Hematopoietic multipotent progenitor cell treated with erythropoietin and hydrocortisone succinate and interleukin-3 and kit ligand, for 17 days (in vitro differentiated cells): ENCODE results near the gene ONECUT3.
A peak's percentile ranks its signal among the peaks of the same experiment; 100 is the strongest.
"Not testable (repeated sequence)": the region's sequence is repeated elsewhere in the genome, so short reads cannot be mapped to it uniquely, and the experiment has no call there.

Experiments used
- DNase-seq: peaks from one replicate; pipeline ENCODE4 v3.0.0-alpha.2; 2015; ENCODE audit warnings: low spot score

The ONECUT3 gene

DNA sequence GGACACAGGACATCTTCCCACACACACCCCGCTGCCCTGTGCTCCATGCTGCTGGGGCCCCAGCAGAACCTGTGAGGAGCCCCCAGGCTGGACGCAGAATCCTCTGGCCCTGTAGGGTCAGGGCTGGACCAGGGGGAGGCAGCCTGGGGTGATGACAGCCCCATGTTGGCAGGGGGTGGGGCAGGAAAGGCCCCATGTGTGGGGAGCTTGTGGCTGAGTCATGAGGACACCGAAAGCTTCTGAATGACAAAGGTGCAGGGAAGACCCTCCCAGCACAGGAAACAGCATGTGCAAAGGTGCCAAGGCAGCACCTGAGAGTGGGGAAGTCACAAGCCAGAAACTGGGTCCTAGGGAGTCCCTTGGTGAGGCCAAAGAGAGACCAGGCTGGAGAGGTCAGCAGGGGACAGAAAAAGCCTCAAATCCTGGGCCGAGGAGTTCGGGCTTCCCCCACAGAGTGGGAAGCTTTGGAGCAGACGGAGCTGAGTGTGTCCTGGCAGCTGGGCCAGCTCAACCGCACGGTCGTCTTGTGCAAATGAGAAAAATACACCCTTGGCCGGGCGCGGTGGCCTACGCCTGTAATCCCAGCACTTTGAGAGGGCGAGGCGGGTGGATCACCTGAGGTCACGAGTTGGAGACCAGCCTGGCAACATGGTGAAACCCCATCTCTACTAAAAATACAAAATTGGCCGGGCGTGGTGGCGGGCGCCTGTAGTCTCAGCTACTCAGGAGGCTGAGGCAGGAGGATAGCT, 41.3 kb downstream of the ONECUT3 start:
- DNase-seq, result no peak

- DNase-seq, result no peak
Measured at GRCh38 chr19:1796395-1797142, 43.3 kb downstream of the ONECUT3 start.

- not testable (repeated sequence) for DNase-seq
Measured at GRCh38 chr19:1797313-1797712, 44.0 kb downstream of the ONECUT3 start.

DNA sequence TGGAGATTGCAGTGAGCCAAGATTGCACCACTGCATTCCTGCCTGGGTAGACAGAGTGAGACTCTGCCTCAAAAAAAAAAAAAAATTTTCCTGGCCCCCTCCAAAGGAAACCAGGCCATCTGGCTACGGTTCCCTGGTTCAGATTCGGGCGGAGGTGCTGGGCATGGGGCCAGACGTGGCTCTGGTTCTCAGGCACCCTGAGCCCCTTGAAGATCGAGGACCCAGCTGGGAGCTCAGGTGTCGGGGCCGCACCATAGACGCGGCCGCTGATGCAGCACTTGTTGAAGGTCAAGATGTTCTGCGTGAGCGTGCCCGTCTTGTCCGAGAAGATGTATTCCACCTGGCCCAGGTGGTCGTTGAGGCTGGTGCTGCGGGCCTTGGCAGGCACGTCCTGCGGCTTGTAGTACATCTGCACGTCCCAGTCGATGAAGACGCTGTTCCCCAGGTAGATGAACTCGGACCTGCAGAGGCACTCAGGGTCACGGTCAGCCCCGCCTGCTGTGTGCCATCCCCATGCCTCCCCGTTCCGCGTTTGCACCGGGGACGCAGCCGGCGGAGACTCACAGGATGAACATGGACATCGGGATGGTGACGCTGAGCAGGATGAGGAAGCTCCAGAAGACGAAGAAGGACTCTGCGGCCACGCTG, 46.5 kb downstream of the ONECUT3 start:
- DNase-seq, result no peak

DNA sequence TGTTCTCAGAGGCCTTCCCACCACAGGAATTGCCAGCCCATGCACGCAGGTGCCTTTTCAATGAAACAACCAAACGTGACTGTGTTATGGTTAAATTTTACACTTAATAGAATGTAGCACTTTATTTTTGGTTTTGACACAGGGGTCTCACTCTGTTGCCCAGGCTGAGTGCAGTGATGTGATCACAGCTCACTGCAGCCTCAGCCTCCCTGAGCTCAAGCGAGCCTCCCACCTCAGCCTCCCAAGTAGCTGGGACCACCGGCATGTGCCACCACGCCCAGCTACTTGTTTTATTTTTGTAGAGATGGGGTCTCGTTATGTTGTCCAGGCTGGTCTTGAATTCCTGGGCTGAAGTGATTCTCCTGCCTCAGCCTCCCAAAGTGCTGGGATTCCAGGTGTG, 51.6 kb downstream of the ONECUT3 start:
- no peak for DNase-seq

GRCh38 chr19:1805401-1806183, 52.3 kb downstream of the ONECUT3 start:
- no peak for DNase-seq

GRCh38 chr19:1806184-1807029, 53.1 kb downstream of the ONECUT3 start:
- no peak for DNase-seq

DNA sequence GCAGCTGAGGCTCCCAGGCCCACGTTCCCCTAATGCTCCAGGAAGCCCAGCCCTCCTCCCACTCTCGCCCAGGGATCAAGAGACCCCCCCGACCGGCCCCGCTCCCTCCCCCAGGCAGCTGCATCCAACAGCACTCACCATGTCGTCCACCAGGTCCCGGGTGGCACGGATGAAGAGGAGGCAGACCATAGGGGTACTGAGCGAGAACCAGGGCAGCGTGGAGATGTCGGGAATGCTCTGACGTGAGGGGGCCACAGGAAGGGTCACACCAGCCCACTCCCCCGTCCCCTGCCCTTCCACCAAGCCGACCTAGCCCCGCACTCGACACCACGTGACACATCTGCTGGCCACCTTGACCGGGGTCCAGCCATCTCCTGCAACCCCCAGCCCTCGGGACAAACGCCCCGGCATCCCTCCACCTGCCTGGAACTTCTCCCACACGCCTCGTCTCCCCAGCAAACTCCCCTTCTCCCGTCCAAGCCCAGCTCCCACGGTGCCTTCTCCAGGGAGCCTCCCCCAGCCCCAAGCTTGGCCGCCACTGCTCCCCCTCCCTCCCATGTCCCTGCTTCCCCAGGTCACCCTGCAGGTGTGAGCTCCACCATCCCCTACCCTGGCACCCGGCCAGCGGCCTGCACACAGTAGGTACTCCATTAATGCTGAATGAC, 53.9 kb downstream of the ONECUT3 start:
- DNase-seq, result no peak

DNA sequence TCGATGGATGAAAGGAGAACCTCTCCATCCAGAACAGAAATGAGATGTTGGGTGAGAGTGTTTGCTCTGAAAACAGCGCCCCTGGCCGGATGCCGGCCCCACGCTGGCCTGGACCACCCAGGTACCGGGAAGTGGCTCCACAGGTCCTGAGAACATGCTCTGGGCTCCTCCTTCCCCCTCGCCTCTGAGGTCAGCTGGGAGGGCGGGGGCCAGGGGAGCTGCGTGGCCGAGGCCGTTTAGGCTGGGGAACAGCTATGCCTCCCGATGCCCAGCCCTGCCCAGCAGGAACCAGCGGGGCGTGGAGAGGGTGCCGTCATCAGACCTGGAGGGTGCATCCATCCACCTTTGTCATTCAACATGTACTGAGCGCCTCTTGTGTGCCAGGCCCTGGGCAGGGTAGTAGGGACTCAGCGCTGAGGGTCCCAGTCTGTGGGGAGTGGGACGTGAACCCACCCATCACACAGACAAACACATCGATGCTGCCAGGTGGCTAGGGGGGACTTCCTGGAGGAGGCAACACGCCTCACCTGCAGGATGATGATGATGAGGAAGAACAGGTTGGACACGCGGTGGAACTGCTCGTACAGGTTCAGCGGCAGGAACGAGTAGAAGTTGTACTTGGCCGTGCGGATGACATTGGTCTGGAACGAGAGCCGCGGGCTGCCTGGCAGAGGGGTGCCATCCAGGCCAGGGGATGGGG, 54.5 kb downstream of the ONECUT3 start:
- DNase-seq, result no peak

DNA sequence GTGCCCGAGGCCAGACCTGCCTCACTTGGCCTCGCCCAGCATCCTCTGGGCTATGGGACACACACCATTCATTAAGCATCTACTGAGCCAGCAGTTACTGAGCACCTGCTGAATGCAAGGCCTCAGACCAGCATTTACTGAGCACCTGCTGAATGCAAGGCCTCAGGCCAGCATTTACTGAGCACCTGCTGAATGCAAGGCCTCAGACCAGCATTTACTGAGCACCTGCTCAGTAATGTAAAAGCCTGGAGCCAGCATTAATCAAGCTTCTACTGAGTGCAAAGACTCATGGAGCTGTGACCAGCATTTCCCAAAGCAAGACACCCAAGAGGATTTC, 55.1 kb downstream of the ONECUT3 start:
- no peak for DNase-seq

DNA sequence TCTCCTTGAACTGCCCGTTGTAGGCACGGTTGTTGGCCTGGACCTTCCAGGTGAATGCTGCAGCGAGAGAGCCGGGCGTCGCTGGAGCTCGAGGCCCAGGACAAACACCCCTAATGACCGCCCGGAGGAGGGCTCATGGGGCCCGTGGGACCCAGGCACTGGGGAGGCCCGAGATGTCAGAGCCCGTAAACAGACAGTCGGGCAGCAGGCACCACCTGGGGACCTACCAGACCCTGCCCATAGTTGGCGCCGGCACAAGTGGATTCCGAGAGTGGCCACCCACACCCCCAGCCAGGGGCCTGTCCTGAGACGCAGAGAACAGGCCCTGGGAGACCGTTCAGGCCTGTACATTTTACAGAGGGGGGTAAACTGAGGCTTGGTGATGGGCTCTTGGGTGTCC, 56.4 kb downstream of the ONECUT3 start:
- no peak for DNase-seq

- DNase-seq, result no peak
Measured at GRCh38 chr19:1810439-1811160, 57.3 kb downstream of the ONECUT3 start.

DNA sequence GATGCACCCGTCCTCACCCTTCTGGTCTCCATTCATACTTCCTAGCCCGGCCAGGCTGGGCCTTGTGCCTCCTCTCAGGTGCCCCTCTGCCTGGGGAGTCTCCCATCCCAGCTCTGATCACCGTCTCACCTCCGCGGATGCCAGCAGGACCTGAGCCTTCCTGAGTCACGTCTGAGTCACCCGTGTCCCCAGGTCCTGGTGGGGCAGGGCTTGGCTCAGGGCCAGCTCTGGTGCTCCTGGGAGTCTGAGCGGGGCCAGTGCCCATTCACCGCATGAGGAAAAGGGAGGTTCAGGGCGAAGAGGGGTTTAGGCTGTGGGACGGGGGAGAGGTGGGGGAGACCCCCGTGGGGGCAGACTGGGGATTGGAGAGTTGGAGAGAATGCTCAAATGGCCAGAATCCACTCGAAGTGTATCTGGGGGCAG, 58.2 kb downstream of the ONECUT3 start:
- peak; percentile 92 for DNase-seq

- DNase-seq, result no peak
Measured at GRCh38 chr19:1811942-1812425, 58.7 kb downstream of the ONECUT3 start, which contains the start of gene ATP8B3. TSS of gene ATP8B3 (minus strand) at chr19:1812276. CDS start at chr19:1811736, 540 bp downstream.

DNA sequence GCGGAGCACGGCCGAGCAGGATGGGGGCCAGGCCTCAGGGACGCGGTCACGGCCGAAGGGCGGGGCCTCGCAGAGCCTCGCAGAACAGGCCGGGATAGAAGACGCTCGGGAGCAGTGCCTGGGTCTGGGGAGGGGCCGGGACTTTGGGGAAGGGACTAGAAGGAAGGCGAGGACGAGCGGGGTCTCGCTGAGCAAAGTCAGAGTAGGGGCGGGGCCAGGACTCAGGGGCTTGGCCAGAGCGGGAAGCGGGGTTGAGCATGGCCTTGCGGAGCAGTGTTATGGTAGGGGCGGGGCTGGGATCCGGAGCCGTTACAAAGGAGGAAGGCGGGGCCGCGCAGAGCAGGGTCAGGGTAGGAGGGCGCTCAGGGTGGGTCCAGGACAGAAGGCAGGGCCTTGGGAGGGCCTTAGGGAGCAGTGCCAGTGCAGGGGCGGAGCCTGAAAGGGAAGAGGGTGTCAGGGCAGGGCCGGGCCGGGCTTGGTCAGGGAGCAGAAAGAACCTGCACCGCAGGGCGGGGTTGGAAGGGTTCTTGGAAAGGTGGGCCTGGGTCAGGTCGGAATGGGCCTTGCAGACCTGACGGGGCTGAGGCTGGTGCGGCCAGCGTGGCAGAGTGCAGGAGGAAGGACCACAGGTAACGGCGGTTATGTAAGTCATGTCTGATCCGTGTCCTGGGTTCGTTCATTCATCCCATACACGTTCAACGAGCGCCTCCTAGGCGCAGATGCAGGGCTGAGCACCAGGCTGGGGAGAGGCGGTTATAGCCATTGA, 59.3 kb downstream of the ONECUT3 start:
- peak; percentile 89 for DNase-seq

DNA sequence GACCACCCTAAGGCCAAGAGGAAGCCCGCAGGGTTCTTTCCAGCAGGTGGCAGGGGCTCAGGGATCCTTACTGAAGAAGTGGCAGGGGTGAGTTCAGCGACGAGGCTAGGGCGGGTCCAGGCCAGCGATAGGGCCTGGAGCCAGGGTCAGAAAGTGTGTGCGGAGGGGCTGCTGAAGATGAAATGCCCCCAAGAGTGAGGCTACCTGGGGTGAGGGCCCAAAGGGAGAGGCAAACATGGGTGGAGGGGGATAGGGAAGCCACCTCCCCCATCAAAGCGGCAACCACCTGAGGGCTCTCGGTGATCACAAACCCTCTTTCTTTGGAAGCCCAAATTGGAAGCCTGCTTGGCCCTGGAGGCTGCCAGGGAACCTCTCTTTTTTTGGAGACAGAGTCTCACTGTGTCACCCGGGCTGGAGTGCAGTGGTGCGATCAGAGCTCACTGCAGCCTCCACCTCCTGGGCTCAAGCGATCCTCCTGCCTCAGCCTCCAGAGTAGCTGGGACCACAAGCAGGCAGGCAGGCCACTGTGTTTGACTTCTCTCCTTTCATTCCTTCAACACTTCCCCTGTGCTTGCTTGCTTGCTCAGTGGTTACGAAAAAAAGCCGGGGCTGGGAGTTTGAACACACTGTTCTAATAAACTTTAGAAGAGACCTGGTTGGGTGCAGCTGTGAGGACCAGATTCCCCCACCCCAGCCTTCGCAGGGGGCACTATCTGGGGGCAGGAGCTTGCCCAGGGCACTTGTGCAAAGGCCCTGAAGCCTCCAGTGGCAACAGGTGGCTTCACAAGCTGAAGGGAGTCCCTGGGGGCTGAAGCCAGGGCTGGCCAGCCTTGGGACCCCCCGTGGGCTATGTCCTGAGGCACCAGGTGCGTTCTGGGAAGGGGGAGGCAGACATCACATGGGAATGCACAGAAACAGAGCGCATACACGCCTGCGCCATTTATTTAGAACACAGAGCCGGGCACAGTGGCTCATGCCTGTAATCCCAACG, 60.2 kb downstream of the ONECUT3 start:
- no peak for DNase-seq

DNA sequence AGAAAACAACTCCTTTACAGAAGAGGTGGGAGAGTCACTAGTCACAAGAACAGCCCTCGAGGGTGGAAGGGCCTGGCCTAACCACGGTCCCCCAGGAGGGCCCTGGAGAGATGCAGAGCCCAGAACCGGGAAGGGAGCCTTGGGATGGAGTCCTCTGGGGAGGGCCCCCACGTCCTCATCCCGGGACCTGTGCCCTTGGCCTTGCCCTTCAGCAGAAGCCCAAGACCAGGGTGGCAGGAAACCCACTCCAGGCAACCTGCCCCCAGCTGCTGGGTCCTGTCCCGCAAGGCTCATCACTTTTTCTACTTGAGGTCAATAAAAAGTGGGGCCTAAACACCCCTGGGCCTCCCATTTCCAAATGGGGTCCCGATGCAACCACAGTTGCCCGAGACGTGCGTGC, 61.1 kb downstream of the ONECUT3 start:
- no peak for DNase-seq
